Prostate gland (tissue), 2 donors: ENCODE measurements around the gene TRIP11.

Experiments
- POLR2A ChIP-seq: fragments of 450-650 bp; IDR thresholded peaks from one replicate; pipeline ENCODE4 v1.6.1; 2016; ENCODE audit warnings: antibody characterized with exemption, mild to moderate bottlenecking
- POLR2AphosphoS5 ChIP-seq: sonication (generic); formaldehyde crosslinking; IDR thresholded peaks from one replicate; pipeline ENCODE4 v1.6.1; 2017; ENCODE audit warnings: antibody characterized with exemption
- TF ChIP-seq, protein P1 (sequence below), 4 experiments: fragments of 200-600 bp in 2 of 4; fragments of 450-650 bp in 2 of 4; sonication (generic) in 2 of 4; IDR thresholded peaks; 1 replicate in 3 of 4; 2 replicates in 1 of 4; pipeline ENCODE4 v1.5.1; 2016 to 2019; ENCODE audit warnings: antibody characterized with exemption in 4 of 4, mild to moderate bottlenecking in 2 of 4, moderate library complexity in 2 of 4

DNA sequence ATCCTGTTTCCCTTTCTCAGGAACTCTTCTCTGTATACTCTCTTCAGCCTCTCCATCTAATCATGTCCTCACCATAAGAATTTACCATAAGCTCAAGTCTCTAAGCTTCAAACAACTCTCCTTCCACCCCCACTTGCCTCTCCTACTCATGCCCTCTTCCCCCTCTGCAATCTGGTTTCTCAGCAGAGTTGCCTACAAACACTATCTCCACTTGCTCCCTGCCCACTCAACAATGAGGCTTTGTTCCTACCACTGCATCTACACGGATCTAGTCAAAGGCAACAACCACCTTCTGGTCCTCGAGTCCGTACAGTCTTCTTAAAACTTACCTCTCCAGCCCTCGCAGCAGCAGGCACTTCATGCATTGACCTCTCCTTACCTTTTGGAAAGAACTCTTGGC lies 75.1 kb downstream of the TRIP11 start:
- TF ChIP-seq, protein P1, sequence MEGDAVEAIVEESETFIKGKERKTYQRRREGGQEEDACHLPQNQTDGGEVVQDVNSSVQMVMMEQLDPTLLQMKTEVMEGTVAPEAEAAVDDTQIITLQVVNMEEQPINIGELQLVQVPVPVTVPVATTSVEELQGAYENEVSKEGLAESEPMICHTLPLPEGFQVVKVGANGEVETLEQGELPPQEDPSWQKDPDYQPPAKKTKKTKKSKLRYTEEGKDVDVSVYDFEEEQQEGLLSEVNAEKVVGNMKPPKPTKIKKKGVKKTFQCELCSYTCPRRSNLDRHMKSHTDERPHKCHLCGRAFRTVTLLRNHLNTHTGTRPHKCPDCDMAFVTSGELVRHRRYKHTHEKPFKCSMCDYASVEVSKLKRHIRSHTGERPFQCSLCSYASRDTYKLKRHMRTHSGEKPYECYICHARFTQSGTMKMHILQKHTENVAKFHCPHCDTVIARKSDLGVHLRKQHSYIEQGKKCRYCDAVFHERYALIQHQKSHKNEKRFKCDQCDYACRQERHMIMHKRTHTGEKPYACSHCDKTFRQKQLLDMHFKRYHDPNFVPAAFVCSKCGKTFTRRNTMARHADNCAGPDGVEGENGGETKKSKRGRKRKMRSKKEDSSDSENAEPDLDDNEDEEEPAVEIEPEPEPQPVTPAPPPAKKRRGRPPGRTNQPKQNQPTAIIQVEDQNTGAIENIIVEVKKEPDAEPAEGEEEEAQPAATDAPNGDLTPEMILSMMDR (IDR thresholded peaks at IDR 0.05), result no peak
- TF ChIP-seq POLR2A (no peak), POLR2AphosphoS5 (no peak)
